LNCAP (cell line): ENCODE measurements around the gene RPUSD1.

Source experiments
- TF ChIP-seq, protein P1 (sequence below): fragments of 450-650 bp; IDR thresholded peaks from 2 replicates; pipeline ENCODE4 v1.5.1; 2017; ENCODE audit warnings: mild to moderate bottlenecking

The RPUSD1 gene

DNA sequence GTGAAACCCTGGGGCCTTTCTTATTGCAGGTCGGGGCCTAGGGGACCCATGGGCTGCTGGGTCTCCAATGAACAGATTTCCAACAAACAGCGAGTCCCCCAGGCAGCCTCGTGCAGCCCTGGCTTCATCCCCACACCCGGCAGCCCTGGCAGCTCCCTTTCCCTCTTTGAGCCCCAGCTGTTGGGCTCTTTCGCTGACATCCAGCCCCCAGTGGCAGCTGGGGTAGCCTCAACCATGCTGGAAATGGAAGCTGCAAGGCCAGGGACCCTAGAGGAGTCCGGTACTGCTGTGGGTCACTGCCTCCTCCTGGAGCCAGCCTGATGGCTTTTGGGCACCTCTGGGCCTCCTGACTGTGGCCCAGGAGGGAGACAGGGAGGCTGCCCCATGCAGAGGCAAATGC lies 5.9 kb downstream of the RPUSD1 start:
- TF ChIP-seq, protein P1, sequence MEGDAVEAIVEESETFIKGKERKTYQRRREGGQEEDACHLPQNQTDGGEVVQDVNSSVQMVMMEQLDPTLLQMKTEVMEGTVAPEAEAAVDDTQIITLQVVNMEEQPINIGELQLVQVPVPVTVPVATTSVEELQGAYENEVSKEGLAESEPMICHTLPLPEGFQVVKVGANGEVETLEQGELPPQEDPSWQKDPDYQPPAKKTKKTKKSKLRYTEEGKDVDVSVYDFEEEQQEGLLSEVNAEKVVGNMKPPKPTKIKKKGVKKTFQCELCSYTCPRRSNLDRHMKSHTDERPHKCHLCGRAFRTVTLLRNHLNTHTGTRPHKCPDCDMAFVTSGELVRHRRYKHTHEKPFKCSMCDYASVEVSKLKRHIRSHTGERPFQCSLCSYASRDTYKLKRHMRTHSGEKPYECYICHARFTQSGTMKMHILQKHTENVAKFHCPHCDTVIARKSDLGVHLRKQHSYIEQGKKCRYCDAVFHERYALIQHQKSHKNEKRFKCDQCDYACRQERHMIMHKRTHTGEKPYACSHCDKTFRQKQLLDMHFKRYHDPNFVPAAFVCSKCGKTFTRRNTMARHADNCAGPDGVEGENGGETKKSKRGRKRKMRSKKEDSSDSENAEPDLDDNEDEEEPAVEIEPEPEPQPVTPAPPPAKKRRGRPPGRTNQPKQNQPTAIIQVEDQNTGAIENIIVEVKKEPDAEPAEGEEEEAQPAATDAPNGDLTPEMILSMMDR: no peak

DNA sequence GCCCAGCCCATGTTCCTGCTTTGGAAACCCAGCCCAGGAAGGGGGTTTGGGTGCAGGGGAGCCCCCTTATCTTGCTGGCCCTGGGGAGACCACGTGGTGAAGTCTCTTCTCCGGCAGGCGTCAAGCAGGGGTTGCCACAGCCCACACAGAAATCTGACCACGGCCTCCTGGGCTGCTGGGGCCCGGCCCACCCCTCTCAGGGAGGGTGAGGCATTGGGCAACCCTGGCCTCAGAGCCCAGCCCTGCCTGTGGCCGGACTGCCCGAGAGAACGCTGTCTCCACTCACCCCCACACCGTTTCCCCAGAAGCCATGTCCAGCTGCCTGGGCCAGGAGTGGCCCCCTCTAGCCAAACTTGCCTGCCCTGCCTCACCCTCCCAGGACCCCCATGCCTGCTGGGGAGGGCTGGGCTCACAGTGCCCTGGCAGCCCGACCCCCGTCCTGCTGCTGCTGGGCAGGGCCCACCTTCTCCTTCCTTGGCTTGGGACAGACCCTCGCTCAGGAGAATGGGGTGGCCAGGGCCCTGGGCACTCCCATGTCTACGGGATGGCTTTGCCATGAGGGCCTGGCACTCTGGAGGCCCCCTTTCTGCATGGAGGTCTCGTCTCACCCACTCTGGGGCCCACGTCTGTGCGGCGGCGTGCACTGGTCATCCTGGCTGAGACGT lies 6.7 kb downstream of the RPUSD1 start:
- TF ChIP-seq, protein P1: no peak

DNA sequence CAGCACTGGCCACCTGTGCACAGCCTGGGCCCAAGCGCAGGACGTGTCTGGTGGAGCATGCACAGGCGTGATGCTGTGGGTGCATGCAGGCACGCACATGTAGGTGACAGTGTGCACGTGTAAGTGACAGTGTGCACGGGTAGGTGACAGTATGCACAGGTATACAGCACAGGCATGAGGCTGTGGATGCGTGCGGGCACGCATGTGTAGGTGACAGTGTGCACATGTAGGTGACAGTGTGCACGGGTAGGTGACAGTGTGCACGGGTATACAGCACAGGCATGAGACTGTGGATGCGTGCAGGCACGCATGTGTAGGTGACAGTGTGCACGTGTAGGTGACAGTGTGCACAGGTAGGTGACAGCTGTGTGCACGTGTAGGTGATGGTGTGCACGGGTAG lies 7.9 kb downstream of the RPUSD1 start:
- TF ChIP-seq, protein P1: no peak

- TF ChIP-seq, protein P1: no peak
These were observed 8.6 kb downstream of the RPUSD1 start for GRCh38 chr16:779561-779960.

DNA sequence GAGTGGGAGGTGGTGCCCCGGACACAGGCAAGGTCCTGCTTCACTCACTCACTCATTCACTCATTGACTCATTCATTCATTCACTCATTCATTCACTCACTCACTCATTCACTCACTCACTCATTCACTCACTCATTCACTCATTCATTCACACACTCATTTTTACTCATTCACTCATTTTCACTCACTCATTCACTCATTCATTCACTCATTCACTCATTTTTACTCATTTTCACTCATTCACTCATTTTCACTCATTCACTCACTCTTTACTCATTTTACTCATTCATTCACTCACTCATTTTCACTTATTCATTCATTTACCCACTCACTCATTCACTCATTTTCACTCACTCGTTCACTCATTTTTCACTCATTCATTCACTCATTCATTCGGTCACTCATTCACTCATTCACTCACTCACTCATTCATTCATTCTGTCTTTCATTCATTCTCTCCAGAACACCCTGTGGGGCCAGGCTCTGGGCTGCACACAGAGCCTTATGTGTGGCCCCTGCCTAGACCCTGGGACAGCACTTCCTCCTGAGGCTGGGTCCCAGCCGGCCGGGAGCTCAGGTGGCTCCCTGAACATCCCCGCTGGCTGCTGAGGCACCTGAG lies 9.2 kb downstream of the RPUSD1 start:
- TF ChIP-seq, protein P1: no peak

DNA sequence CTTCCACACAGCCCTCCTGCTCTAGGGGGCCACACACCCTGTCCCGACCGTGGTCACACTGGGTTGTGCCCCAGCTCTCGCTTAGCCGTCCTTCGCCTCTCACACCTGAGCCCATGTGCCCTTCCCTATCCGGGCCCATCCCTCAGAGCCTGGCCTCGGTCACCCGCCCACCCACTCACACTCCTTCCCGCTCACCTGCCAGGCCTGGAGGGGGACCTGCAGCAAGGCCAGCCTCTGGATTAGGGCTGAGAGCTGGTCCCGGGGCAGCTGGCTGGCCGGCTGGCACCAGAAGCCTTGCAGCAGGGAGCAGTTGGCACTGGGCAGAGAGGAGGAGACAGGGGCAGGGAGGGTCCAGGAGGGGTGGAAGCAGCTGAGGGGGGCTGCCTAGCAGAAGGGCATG lies 9.7 kb downstream of the RPUSD1 start:
- TF ChIP-seq, protein P1: no peak

DNA sequence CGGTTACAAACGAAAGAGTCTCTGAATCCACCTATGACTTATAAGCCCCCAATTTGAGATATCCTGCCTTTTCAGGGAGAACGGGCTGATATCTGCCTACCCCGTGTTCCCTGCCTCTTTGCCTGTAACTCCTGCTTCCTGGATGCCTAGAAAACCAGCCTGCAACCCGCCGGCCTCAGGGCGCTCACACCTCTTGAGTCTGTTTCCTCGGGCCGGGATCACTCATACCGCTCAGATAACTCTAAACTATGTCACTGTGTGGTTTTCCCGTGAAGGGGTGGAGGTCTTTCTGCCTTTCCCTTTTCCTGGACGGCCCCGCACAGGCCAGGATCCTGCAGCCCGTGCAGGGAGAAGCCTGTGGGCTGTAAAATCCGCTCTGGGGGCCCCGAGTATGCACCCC lies 10.4 kb downstream of the RPUSD1 start:
- TF ChIP-seq, protein P1: no peak

DNA sequence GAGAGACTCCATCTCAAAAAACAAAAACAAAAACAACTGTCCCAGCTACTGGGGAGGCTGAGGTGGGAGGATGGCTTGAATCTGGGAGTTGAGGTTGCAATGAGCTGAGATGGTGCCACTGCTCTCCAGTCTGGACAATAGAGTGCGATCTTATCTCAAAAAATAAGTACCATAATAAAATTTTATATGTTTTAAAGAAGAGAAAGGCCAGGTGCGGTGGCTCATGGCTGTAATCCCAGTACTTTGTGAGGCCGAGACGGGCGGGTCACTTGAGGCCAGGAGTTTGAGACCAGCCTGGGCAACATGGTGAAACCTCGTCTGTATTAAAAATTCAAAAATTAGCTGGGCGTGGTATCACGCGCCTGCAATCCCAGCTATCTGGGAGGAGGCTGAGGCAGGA lies 11.4 kb downstream of the RPUSD1 start:
- TF ChIP-seq, protein P1: no peak
